HEK293 (cell line): ENCODE results near the gene EPB41L2.
A peak's percentile ranks its signal among the peaks of the same experiment; 100 is the strongest.

ENCODE experiments used
- CTCF ChIA-PET: fragments of 350-600 bp; formaldehyde crosslinking; extraction: SDS; loops from one replicate; lab custom pipeline; 2021; ENCODE audit warnings: antibody characterized with exemption; lab: Yijun Ruan, JAX
- POLR2A ChIA-PET: fragments of 300-600 bp; formaldehyde crosslinking; extraction: SDS; loops from one replicate; lab custom pipeline; 2020; ENCODE audit warnings: antibody characterized with exemption, inconsistent platforms; lab: Yijun Ruan, JAX
- H3K27ac ChIP-seq: fragments of 200-500 bp; sonication (Bioruptor generic); 2 replicates; pipeline ENCODE4 v1.5.1; 2014; ENCODE audit warnings: low read depth, low read length, control low read depth, inconsistent platforms; ENCODE audit errors: extremely low read depth
- H3K36me3 ChIP-seq, 2 experiments: fragments of 200-500 bp in 1 of 2; sonication (Bioruptor generic) in 1 of 2; 1 replicate in 1 of 2; 2 replicates in 1 of 2; pipeline ENCODE4 v1.5.1; 2014 to 2017; ENCODE audit warnings: inconsistent platforms in 2 of 2, low read length in 2 of 2; ENCODE audit not compliant: control insufficient read depth in 2 of 2, insufficient read depth in 1 of 2
- H3K4me1 ChIP-seq: fragments of 200-500 bp; sonication (Bioruptor generic); 2 replicates; pipeline ENCODE4 v1.5.1; 2014; ENCODE audit warnings: mild to moderate bottlenecking, low read length, inconsistent platforms; ENCODE audit not compliant: control insufficient read depth, insufficient read depth
- H3K4me3 ChIP-seq: 2 replicates; pipeline ENCODE4 v1.5.1; 2011; ENCODE audit warnings: low read depth, mild to moderate bottlenecking, control low read depth, low read length, moderate library complexity
- H3K9me3 ChIP-seq: fragments of 200-500 bp; sonication (Bioruptor generic); 2 replicates; pipeline ENCODE4 v1.5.1; 2014; ENCODE audit warnings: low read depth, low read length, inconsistent platforms; ENCODE audit not compliant: control insufficient read depth, insufficient read depth
- BCL11B ChIP-seq: fragments of 450-650 bp; formaldehyde crosslinking; IDR thresholded peaks from 2 replicates; pipeline ENCODE4 v1.5.1; 2016; ENCODE audit warnings: low read depth, missing biosample characterization, missing genetic modification characterization
- HOXD13 ChIP-seq: sonication (generic); formaldehyde crosslinking; IDR thresholded peaks from 2 replicates; pipeline ENCODE4 v1.8.0; 2022; ENCODE audit warnings: missing genetic modification reagents, borderline replicate concordance
- MZF1 ChIP-seq: fragments of 450-650 bp; formaldehyde crosslinking; IDR thresholded peaks from 2 replicates; pipeline ENCODE4 v1.5.1; 2017; ENCODE audit warnings: missing biosample characterization, missing genetic modification characterization, borderline replicate concordance
- OSR2 ChIP-seq: fragments of 450-650 bp; formaldehyde crosslinking; IDR thresholded peaks from 2 replicates; pipeline ENCODE4 v1.5.1; 2016; ENCODE audit warnings: missing biosample characterization, missing genetic modification characterization
- SP7 ChIP-seq: fragments of 450-650 bp; formaldehyde crosslinking; IDR thresholded peaks from 2 replicates; pipeline ENCODE4 v1.5.1; 2016; ENCODE audit warnings: missing biosample characterization, missing genetic modification characterization
- ZBTB8A ChIP-seq: fragments of 450-650 bp; formaldehyde crosslinking; IDR thresholded peaks from 2 replicates; pipeline ENCODE4 v1.5.1; 2016; ENCODE audit warnings: missing biosample characterization, missing genetic modification characterization
- ZFP37 ChIP-seq: fragments of 450-650 bp; formaldehyde crosslinking; IDR thresholded peaks from 2 replicates; pipeline ENCODE4 v1.5.1; 2016; ENCODE audit warnings: missing biosample characterization, missing genetic modification characterization
- ZFP41 ChIP-seq: fragments of 450-650 bp; formaldehyde crosslinking; IDR thresholded peaks from 2 replicates; pipeline ENCODE4 v1.5.1; 2016; ENCODE audit warnings: missing biosample characterization, missing genetic modification characterization, borderline replicate concordance
- ZNF10 ChIP-seq: fragments of 450-650 bp; formaldehyde crosslinking; IDR thresholded peaks from 2 replicates; pipeline ENCODE4 v1.5.1; 2017; ENCODE audit warnings: missing biosample characterization, missing genetic modification characterization
- ZNF211 ChIP-seq: fragments of 450-650 bp; formaldehyde crosslinking; IDR thresholded peaks from 2 replicates; pipeline ENCODE4 v1.5.1; 2016; ENCODE audit warnings: low read depth, missing biosample characterization, missing genetic modification characterization
- ZNF223 ChIP-seq: fragments of 450-650 bp; formaldehyde crosslinking; IDR thresholded peaks from 2 replicates; pipeline ENCODE4 v1.5.1; 2016; ENCODE audit warnings: missing biosample characterization, missing genetic modification characterization
- ZNF24 ChIP-seq: fragments of 450-650 bp; formaldehyde crosslinking; IDR thresholded peaks from 2 replicates; pipeline ENCODE4 v1.5.1; 2016; ENCODE audit warnings: missing biosample characterization, missing genetic modification characterization
- ZNF366 ChIP-seq: fragments of 450-650 bp; formaldehyde crosslinking; conservative IDR thresholded peaks from 2 replicates; pipeline ENCODE4 v1.5.1; 2016; ENCODE audit warnings: missing biosample characterization, missing genetic modification characterization
- ZNF37A ChIP-seq: fragments of 450-650 bp; IDR thresholded peaks from 2 replicates; pipeline ENCODE4 v1.5.1; 2018; ENCODE audit warnings: missing biosample characterization, missing genetic modification characterization
- ZNF416 ChIP-seq: fragments of 450-650 bp; formaldehyde crosslinking; IDR thresholded peaks from 2 replicates; pipeline ENCODE4 v1.5.1; 2016; ENCODE audit warnings: missing biosample characterization, missing genetic modification characterization
- ZNF548 ChIP-seq: fragments of 450-650 bp; formaldehyde crosslinking; IDR thresholded peaks from 2 replicates; pipeline ENCODE4 v1.5.1; 2016; ENCODE audit warnings: missing biosample characterization, missing genetic modification characterization
- ZNF558 ChIP-seq: fragments of 450-650 bp; formaldehyde crosslinking; IDR thresholded peaks from 2 replicates; pipeline ENCODE4 v1.5.1; 2016; ENCODE audit warnings: missing biosample characterization, missing genetic modification characterization
- ZNF701 ChIP-seq: fragments of 450-650 bp; formaldehyde crosslinking; IDR thresholded peaks from 2 replicates; pipeline ENCODE4 v1.5.1; 2016; ENCODE audit warnings: missing biosample characterization, missing genetic modification characterization
- ZNF76 ChIP-seq: fragments of 450-650 bp; formaldehyde crosslinking; IDR thresholded peaks from 2 replicates; pipeline ENCODE4; 2016; ENCODE audit warnings: low read depth, missing biosample characterization, missing genetic modification characterization, borderline replicate concordance
- ZNF843 ChIP-seq: fragments of 450-650 bp; formaldehyde crosslinking; IDR thresholded peaks from 2 replicates; pipeline ENCODE4 v1.5.1; 2016; ENCODE audit warnings: missing biosample characterization, missing genetic modification characterization
- ZXDB ChIP-seq: fragments of 450-650 bp; formaldehyde crosslinking; IDR thresholded peaks from 2 replicates; pipeline ENCODE4 v1.5.1; 2016; ENCODE audit warnings: missing biosample characterization, missing genetic modification characterization
- TF ChIP-seq, protein P1 (sequence below): fragments of 450-650 bp; formaldehyde crosslinking; IDR thresholded peaks from 2 replicates; pipeline ENCODE4 v1.5.1; 2016; ENCODE audit warnings: missing biosample characterization, missing genetic modification characterization
- TF ChIP-seq, protein P2 (sequence below): fragments of 450-650 bp; formaldehyde crosslinking; IDR thresholded peaks from 2 replicates; pipeline ENCODE4 v1.5.1; 2017; ENCODE audit warnings: missing biosample characterization, missing genetic modification characterization
- TF ChIP-seq, protein P3 (sequence below): fragments of 450-650 bp; IDR thresholded peaks from 2 replicates; pipeline ENCODE4 v1.5.1; 2018; ENCODE audit warnings: missing biosample characterization, mild to moderate bottlenecking, missing genetic modification characterization
- TF ChIP-seq, protein P4 (sequence below): fragments of 450-650 bp; formaldehyde crosslinking; IDR thresholded peaks from 2 replicates; pipeline ENCODE4 v1.5.1; 2016; ENCODE audit warnings: missing biosample characterization, missing genetic modification characterization
- TF ChIP-seq, protein P5 (sequence below): fragments of 450-650 bp; formaldehyde crosslinking; IDR thresholded peaks from 2 replicates; pipeline ENCODE4 v1.5.1; 2017; ENCODE audit warnings: missing biosample characterization, missing genetic modification characterization

Gene EPB41L2

DNA sequence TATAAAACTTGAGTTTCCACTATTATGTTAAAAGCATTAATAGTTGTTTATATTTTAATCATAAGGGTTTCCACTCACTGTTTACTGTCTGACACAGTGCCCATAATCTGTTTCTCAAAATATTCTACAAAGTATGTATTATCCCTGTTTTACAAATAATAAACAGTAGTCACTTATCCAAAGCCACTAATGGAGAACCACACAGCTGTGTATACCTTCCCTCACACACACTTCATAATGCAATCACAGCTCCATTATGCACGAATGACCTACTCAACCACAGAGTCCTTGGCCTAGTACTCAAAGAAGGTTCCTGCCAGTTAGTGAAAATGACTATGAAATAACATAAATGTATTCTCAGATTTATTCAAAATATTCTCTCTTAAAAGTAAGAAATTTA lies 103.1 kb downstream of the EPB41L2 start:
- H3K4me3 ChIP-seq, result no peak overlapping the region
- no peak for TF ChIP-seq ZBTB8A
- TF ChIP-seq ZFP41 (tag by site-specific recombination), result no peak
- TF ChIP-seq ZNF416, result no peak
- no peak for TF ChIP-seq ZNF558 (tag by site-specific recombination)
- TF ChIP-seq, protein P1, sequence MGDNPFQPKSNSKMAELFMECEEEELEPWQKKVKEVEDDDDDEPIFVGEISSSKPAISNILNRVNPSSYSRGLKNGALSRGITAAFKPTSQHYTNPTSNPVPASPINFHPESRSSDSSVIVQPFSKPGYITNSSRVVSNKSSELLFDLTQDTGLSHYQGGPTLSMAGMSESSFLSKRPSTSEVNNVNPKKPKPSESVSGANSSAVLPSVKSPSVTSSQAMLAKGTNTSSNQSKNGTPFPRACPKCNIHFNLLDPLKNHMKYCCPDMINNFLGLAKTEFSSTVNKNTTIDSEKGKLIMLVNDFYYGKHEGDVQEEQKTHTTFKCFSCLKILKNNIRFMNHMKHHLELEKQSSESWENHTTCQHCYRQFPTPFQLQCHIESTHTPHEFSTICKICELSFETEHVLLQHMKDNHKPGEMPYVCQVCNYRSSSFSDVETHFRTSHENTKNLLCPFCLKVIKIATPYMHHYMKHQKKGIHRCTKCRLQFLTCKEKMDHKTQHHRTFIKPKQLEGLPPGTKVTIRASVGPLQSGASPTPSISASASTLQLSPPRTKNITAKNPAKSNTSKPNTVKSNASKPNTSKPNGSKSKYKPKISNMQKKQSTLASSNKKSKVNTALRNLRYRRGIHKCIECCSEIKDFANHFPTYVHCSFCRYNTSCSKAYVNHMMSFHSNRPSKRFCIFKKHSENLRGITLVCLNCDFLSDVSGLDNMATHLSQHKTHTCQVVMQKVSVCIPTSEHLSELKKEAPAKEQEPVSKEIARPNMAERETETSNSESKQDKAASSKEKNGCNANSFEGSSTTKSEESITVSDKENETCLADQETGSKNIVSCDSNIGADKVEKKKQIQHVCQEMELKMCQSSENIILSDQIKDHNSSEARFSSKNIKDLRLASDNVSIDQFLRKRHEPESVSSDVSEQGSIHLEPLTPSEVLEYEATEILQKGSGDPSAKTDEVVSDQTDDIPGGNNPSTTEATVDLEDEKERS, result no peak
- TF ChIP-seq ZNF76, result no peak
- TF ChIP-seq ZNF37A (tag by site-specific recombination), result no peak
- no peak for TF ChIP-seq ZNF548
- no peak for TF ChIP-seq ZNF211 (tag by site-specific recombination)
- ChIA-PET CTCF (interaction anchor here (1.0 kb wide), 1 partner anchor 559 kb away, joined by 5 read pairs; no protein-coding TSS in a partner anchor), POLR2A (no interaction called here)
- H3K27ac ChIP-seq, result no peak overlapping the region
- peaks cover 43% of the 10 kb centered on the region for H3K4me1 ChIP-seq
- no peaks in the 10 kb centered on the region for H3K36me3 ChIP-seq
- H3K9me3 ChIP-seq, result no peaks in the 10 kb centered on the region

DNA sequence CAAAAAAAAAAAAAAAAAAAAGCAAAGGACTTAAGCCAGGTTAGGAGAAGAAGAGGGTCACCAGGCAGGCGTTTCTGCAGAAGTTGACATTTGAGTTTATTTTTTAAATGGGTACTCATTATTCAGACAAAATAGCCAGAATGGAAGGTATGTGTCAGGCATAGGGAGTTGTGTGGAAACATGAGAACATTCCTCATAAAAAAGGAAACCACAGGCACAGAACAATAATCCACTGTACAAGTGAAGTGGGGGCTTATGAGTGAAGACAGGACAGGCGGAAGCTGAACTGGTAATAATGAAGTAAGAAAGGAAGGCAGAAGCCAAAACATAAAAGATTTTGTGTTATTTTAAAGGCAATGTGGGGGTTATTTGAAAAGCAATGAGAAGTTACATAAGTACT lies 104.6 kb downstream of the EPB41L2 start:
- ChIA-PET POLR2A (no interaction called here), CTCF (interaction anchor here (0.7 to 1.5 kb wide), 2 partner anchors 48 to 61 kb away, joined by 3 to 5 read pairs; no protein-coding TSS in a partner anchor)
- no peaks in the 10 kb centered on the region for H3K9me3 ChIP-seq
- H3K36me3 ChIP-seq, result no peaks in the 10 kb centered on the region
- peaks cover 50% of the 10 kb centered on the region for H3K4me1 ChIP-seq
- H3K27ac ChIP-seq, result no peak overlapping the region
- no peak overlapping the region for H3K4me3 ChIP-seq
- TF ChIP-seq ZNF24 (tag by site-specific recombination) (peak; percentile 87), ZNF701 (tag by site-specific recombination) (no peak), SP7 (peak; percentile 47), ZNF10 (no peak), MZF1 (tag by site-specific recombination) (0 out of 2 replicates have a peak, but pooled peaks have one; percentile 26), ZNF223 (tag by site-specific recombination) (no peak), BCL11B (tag by site-specific recombination) (0 out of 2 replicates have a peak, but pooled peaks have one; percentile 49), ZNF366 (tag by site-specific recombination) (0 out of 2 replicates have a peak, but pooled peaks have one; percentile 18), ZXDB (tag by site-specific recombination) (0 out of 2 replicates have a peak, but pooled peaks have one; percentile 25), OSR2 (tag by site-specific recombination) (peak; percentile 90), ZFP37 (tag by site-specific recombination) (no peak), ZNF843 (tag by site-specific recombination) (0 out of 2 replicates have a peak, but pooled peaks have one; percentile 50), HOXD13 (no peak)
- TF ChIP-seq, protein P2, sequence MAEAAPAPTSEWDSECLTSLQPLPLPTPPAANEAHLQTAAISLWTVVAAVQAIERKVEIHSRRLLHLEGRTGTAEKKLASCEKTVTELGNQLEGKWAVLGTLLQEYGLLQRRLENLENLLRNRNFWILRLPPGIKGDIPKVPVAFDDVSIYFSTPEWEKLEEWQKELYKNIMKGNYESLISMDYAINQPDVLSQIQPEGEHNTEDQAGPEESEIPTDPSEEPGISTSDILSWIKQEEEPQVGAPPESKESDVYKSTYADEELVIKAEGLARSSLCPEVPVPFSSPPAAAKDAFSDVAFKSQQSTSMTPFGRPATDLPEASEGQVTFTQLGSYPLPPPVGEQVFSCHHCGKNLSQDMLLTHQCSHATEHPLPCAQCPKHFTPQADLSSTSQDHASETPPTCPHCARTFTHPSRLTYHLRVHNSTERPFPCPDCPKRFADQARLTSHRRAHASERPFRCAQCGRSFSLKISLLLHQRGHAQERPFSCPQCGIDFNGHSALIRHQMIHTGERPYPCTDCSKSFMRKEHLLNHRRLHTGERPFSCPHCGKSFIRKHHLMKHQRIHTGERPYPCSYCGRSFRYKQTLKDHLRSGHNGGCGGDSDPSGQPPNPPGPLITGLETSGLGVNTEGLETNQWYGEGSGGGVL (tag by site-specific recombination), result no peak
- TF ChIP-seq, protein P3, sequence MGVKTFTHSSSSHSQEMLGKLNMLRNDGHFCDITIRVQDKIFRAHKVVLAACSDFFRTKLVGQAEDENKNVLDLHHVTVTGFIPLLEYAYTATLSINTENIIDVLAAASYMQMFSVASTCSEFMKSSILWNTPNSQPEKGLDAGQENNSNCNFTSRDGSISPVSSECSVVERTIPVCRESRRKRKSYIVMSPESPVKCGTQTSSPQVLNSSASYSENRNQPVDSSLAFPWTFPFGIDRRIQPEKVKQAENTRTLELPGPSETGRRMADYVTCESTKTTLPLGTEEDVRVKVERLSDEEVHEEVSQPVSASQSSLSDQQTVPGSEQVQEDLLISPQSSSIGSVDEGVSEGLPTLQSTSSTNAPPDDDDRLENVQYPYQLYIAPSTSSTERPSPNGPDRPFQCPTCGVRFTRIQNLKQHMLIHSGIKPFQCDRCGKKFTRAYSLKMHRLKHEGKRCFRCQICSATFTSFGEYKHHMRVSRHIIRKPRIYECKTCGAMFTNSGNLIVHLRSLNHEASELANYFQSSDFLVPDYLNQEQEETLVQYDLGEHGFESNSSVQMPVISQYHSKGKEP (tag by site-specific recombination), result peak; percentile 33; the same call in 1 of the 2 replicates
- TF ChIP-seq, protein P4, sequence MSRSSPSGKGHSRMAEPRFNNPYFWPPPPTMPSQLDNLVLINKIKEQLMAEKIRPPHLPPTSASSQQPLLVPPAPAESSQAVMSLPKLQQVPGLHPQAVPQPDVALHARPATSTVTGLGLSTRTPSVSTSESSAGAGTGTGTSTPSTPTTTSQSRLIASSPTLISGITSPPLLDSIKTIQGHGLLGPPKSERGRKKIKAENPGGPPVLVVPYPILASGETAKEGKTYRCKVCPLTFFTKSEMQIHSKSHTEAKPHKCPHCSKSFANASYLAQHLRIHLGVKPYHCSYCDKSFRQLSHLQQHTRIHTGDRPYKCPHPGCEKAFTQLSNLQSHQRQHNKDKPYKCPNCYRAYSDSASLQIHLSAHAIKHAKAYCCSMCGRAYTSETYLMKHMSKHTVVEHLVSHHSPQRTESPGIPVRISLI (tag by site-specific recombination), result peak; percentile 73; the same call in 1 of the 2 replicates
- TF ChIP-seq, protein P5, sequence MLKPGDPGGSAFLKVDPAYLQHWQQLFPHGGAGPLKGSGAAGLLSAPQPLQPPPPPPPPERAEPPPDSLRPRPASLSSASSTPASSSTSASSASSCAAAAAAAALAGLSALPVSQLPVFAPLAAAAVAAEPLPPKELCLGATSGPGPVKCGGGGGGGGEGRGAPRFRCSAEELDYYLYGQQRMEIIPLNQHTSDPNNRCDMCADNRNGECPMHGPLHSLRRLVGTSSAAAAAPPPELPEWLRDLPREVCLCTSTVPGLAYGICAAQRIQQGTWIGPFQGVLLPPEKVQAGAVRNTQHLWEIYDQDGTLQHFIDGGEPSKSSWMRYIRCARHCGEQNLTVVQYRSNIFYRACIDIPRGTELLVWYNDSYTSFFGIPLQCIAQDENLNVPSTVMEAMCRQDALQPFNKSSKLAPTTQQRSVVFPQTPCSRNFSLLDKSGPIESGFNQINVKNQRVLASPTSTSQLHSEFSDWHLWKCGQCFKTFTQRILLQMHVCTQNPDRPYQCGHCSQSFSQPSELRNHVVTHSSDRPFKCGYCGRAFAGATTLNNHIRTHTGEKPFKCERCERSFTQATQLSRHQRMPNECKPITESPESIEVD, result peak; percentile 53; the same call in 1 of the 2 replicates
